Eye (tissue), 1 donor: Measurements from ENCODE around the gene PGS1.
"Not testable (repeated sequence)": the region's sequence is repeated elsewhere in the genome, so short reads cannot be mapped to it uniquely, and the experiment has no call there.

ENCODE experiments used
- DNase-seq: peaks from one replicate; pipeline ENCODE4 v3.0.0-alpha.2; 2015

PGS1 gene, protein sequence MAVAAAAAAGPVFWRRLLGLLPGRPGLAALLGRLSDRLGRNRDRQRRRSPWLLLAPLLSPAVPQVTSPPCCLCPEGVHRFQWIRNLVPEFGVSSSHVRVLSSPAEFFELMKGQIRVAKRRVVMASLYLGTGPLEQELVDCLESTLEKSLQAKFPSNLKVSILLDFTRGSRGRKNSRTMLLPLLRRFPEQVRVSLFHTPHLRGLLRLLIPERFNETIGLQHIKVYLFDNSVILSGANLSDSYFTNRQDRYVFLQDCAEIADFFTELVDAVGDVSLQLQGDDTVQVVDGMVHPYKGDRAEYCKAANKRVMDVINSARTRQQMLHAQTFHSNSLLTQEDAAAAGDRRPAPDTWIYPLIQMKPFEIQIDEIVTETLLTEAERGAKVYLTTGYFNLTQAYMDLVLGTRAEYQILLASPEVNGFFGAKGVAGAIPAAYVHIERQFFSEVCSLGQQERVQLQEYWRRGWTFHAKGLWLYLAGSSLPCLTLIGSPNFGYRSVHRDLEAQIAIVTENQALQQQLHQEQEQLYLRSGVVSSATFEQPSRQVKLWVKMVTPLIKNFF

GRCh38 chr17:78378225-78379130 lies at the start of gene PGS1:
PGS1 (plus strand) TSS chr17:78378649; CDS start chr17:78378666, 17 bp downstream.
- DNase-seq: peak; percentile 91

DNA sequence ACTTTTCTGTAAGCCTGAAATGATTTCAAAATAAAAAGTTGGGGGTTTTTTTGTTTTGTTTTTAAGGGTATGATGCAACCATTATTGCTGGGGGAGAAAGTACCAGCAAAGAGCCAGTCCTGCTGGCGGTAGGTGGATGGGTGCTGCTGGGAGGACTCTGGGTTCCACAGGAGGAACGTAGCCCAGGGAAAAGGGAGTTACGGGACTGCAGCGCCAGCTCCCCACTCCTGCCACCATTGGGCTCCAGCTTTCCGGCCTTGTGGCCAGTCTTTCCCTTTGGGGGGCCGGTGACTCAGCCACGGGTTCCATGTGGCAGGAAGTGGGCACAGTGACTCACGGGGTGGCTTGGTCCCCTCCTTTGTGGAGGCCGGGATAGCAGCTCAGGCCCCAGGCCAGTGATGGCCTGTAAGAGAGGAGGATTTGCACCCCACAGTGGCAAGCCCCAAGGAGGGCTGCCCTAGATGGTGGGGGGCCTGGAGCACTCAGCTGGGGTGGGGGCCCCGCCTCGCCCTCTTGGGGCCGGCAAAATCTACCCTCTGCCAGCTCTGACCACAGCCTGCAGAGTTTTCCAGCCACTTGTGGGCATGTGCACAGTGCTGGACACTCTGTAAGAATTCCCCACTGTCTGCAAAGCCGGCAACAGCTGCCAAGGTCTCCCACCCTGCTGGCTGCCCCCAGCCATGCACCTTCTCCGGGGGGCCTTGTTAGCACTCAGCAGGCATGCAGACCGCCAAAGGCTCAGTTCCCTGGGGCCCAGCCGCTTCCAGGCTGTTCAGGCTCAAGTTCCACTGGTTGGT lies 49.0 kb upstream of the PGS1 start:
- DNase-seq: no peak

DNA sequence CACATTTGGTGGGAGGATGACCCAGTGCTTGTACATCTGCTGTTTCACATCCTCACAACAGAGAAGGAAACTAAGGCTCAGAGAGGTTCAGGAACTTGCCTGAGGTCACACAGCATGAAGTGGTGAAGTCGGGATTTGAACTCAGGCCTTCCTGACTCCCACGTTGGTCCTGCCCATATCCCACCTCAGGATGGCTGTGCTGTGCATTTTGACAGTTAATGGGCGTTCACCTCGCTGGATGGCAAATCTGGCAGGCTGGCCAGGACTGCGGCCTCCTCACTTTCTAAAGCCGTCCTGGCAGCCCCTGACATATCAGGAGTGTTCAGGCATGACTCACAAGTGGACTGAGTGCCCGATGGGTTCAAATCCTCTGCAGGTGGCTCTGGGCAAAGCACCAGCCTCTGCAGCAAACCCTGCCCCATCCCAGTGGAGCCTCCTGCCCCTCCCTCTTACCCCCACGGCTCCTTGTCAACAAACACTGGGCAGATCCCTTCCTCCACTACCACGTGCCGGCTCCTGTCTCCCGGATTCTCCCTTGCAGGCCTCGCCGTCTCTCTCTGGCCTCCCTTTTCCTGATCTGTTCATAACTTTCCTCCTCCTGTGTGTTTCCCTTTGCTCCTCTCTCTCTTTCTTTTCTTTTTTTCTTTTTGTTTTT lies 47.8 kb upstream of the PGS1 start:
- no peak for DNase-seq

DNA sequence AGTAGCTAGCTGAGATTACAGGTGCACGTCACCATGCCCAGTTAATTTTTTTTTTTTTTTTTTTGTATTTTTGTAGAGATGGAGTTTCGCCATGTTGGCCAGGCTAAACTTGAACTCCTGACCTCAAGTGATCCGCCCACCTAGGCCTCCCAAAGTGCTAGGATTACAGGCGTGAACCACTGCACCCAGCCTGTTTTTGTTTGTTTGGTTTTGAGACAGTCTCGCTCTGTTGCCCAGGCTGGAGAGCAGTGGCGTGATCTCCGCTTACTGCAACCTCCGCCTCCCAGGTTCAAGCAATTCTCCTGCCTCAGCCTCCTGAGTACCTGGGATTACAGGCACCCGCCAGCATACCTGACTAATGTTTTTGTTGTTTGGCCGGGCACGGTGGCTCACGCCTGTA lies 47.1 kb upstream of the PGS1 start:
- not testable (repeated sequence) for DNase-seq

- DNase-seq: no peak
Measured at GRCh38 chr17:78332991-78333390, 45.5 kb upstream of the PGS1 start.

GRCh38 chr17:78335209-78335608 lies 43.2 kb upstream of the PGS1 start:
- DNase-seq: no peak

GRCh38 chr17:78337244-78338109 lies 41.0 kb upstream of the PGS1 start:
- no peak for DNase-seq

GRCh38 chr17:78338486-78339259 lies 39.8 kb upstream of the PGS1 start:
- no peak for DNase-seq

DNA sequence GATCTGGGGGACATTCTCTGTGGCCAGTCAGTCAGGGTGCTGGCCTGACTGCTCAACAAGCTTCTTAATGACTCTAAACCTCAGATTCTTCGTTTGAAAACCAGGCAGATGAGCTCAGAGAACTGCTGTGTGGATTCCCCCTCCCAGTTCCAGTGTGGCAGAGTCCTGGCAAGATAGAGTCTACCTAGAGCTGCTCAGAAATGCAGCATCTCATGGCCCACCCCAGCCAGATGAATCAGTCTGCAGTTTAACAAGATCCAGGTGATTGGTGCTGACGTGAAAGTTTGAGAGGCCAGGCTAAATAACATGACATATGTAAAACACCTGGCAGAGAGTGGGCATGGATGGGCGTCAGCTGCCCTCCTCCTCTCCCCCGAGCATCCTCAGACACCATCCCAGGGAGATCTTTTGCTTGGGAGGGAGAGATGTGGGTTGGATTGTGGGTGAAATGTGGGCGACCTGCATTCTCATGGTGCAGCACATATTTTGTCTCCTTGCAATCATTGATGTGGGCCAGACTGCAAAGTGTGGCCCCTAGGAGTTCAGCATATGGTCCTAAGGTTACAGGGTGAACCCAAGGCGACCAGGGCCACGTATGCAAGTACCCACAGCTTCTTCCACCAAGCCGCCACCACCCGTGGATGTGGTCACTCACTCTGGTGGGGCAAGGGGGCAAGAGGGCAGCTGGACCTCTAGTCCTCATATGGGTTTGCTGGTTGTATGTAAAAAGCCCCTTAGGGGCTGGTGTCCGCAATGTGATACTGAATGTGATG lies 38.1 kb upstream of the PGS1 start:
- DNase-seq: no peak

DNA sequence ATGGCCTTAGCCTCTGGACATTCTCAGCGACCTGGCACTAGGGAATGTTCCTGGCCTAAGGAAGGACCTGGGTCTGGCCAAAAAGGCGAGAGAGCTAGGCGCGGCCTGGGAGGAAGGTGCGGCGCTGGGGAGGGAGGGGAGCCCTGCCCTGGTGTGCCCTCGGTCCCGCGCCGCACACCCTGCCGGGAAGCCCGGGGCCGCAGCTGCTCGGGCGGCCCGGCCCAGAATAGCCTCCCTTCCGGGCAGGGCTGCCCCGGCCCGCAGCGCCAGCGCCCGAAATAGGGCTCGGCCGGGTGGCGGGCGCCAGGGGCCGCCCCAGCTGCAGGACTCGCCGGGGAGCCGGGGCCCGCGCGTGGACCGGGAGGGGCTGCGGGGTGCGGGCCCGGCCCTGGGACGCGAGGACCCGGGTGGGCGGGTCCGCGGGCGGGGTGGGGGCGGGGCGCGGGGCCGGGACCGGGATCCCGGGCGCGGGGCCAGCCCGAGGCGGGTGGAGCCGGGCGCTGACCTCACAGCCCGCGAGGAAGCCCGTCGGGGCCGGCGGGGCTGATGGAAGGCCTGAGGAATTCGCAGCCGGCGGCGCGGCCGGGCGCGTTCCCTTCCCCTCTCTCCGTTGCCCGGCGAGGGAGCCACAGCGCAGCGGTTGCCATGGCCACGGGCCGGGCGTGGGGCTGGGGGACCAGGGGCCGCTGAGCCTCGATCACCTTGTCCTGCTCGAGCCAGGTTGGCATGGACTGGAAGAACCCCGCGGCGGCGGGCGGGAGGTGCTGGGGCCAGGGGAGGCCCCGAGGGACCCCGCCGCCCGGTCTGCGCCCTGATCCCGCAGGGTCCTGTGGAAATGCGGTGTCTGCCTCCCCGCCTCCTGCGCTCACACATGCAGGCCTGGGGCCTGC lies 36.6 kb upstream of the PGS1 start:
- peak; percentile 90 for DNase-seq

- peak; percentile 61 for DNase-seq
Measured at GRCh38 chr17:78342449-78343186, 35.8 kb upstream of the PGS1 start.

- DNase-seq: peak; percentile 66
Measured at GRCh38 chr17:78343187-78343542, 35.3 kb upstream of the PGS1 start.

DNA sequence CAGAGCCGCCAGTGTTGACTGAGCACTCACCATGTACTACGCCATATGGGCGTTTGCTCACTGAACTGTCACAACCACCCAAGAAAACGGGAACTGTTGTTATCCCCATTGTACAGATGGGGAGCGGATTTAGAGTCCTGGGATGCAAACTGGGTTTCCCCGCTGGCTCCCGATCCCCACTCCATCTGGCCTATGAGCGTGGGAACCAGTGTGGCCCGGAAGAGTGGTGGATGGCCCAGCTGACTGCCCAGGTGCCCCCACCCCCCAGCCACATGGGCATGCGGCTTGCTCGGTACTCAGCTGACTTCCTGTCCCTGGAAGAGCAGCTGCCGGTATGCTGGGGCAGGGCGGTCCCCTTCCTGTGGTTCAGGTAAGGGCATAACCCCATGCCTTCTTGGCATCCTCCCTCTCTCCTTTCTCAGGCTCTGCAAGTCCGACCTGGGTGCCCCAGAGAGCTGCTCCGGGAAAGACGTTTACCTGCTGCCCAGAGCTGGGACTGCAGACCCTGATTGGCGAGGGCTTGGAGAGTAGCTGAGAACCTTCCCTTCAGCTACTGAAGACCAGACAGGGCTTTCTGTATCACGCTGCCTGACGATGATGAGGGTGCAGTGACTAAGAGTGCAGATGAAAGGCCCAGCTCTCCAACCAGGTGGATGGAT lies 34.8 kb upstream of the PGS1 start:
- DNase-seq: no peak

DNA sequence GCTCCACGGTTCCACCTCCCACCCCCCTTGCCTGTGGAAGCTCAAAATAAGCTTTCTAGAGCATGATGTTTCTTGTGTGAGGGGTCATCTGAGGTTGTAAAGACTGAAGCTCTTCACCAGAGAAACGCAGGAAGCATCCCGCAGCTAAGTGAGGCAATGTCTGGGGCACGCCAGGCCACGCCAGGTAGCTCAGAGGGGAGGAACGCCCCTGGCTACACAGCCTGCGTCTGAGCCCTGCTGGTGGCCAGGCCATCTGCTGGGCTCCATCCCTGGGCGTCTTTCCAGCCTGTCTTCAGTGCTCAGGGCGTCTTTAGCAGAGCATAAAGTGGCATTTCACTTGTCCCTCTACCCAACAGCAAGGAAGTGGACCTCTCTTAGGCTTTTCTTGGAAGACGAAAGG lies 33.8 kb upstream of the PGS1 start:
- no peak for DNase-seq

- no peak for DNase-seq
Measured at GRCh38 chr17:78345172-78345571, 33.3 kb upstream of the PGS1 start.

- DNase-seq: no peak
Measured at GRCh38 chr17:78345791-78346494, 32.5 kb upstream of the PGS1 start.
